Measurements from ENCODE around the gene DPM2. TPM values are rescaled to one million over a fixed set of nuclear protein-coding genes. Genes with fewer than 3 reads are reported as not detected.

Gene DPM2
- total RNA-seq, 1 donor from 2014 or later, result 14.0 TPM

GRCh38 chr9:127935765-127936221 is 1.9 kb downstream of the DPM2 start:
- no peak for TF ChIP-seq CTCF (IDR thresholded peaks at IDR 0.05; ENCODE audit: borderline replicate concordance)
- Histone ChIP-seq H3K27me3 (ENCODE audit: low read depth) (no peaks in the 10 kb centered on the region), H3K27ac (replicated peaks) (no peak overlapping the region), H3K36me3 (peaks cover 13% of the 10 kb centered on the region), H3K9me3 (replicated peaks) (no peaks in the 10 kb centered on the region), H3K4me3 (peak overlapping the region; percentile 78), H3K4me1 (peaks cover 41% of the 10 kb centered on the region)
- DNase-seq, result no peak
- intact Hi-C loops (cut with micrococcal nuclease), result no loop called here

GRCh38 chr9:127934986-127935385 is 2.7 kb downstream of the DPM2 start:
- no peaks in the 10 kb centered on the region for H3K9me3 ChIP-seq (replicated peaks)
- no peak overlapping the region for H3K4me3 ChIP-seq
- no peaks in the 10 kb centered on the region for H3K27me3 ChIP-seq (ENCODE audit: low read depth)
- peaks cover 49% of the 10 kb centered on the region for H3K4me1 ChIP-seq
- intact Hi-C loops (cut with micrococcal nuclease), result no loop called here
- no peak for TF ChIP-seq CTCF (IDR thresholded peaks at IDR 0.05; ENCODE audit: borderline replicate concordance)
- no peak overlapping the region for H3K27ac ChIP-seq (replicated peaks)
- peaks cover 13% of the 10 kb centered on the region for H3K36me3 ChIP-seq
- no peak for DNase-seq

GRCh38 chr9:127934248-127934647 is 3.4 kb downstream of the DPM2 start:
- H3K36me3 ChIP-seq, result peaks cover 13% of the 10 kb centered on the region
- no peak overlapping the region for H3K4me3 ChIP-seq
- intact Hi-C loops (cut with micrococcal nuclease), result no loop called here
- peaks cover 49% of the 10 kb centered on the region for H3K4me1 ChIP-seq
- DNase-seq, result no peak
- H3K27ac ChIP-seq (replicated peaks), result no peak overlapping the region
- TF ChIP-seq CTCF (IDR thresholded peaks at IDR 0.05; ENCODE audit: borderline replicate concordance), result no peak
- H3K27me3 ChIP-seq (ENCODE audit: low read depth), result peaks cover 6% of the 10 kb centered on the region
- no peaks in the 10 kb centered on the region for H3K9me3 ChIP-seq (replicated peaks)

- Histone ChIP-seq H3K4me1 (peaks cover 46% of the 10 kb centered on the region), H3K27ac (replicated peaks) (no peak overlapping the region), H3K27me3 (ENCODE audit: low read depth) (peaks cover 36% of the 10 kb centered on the region), H3K4me3 (peak overlapping the region; percentile 69), H3K36me3 (peaks cover 12% of the 10 kb centered on the region), H3K9me3 (replicated peaks) (no peaks in the 10 kb centered on the region)
- TF ChIP-seq CTCF (IDR thresholded peaks at IDR 0.05; ENCODE audit: borderline replicate concordance), result no peak
- intact Hi-C loops (cut with micrococcal nuclease), result no loop called here
- DNase-seq, result no peak
Observed at GRCh38 chr9:127931092-127931881, 6.4 kb downstream of the DPM2 start.

GRCh38 chr9:127930231-127931091 is 7.2 kb downstream of the DPM2 start, which contains the start of gene PIP5KL1:
Gene PIP5KL1, minus strand, starts transcription at chr9:127930777. Its CDS starts 25 bp downstream, at chr9:127930752.
- Histone ChIP-seq H3K9me3 (replicated peaks) (no peaks in the 10 kb centered on the region), H3K36me3 (peaks cover 9% of the 10 kb centered on the region), H3K4me3 (peak within 1 kb of the TSS; percentile 69), H3K27me3 (ENCODE audit: low read depth) (peaks cover 44% of the 10 kb centered on the region), H3K4me1 (peaks cover 38% of the 10 kb centered on the region), H3K27ac (replicated peaks) (no peak within 1 kb of the TSS)
- DNase-seq, result peak; percentile 87
- no peak for TF ChIP-seq CTCF (IDR thresholded peaks at IDR 0.05; ENCODE audit: borderline replicate concordance)
- intact Hi-C loops (cut with micrococcal nuclease), result no loop called here
